Hematopoietic multipotent progenitor cell treated with erythropoietin and hydrocortisone succinate and interleukin-3 and kit ligand, for 17 days (in vitro differentiated cells): Measurements from ENCODE around the gene EYS.
"Not testable (repeated sequence)": the region's sequence is repeated elsewhere in the genome, so short reads cannot be mapped to it uniquely, and the experiment has no call there.

Experiments
- DNase-seq: peaks from one replicate; pipeline ENCODE4 v3.0.0-alpha.2; 2015; ENCODE audit warnings: low spot score

The EYS gene

GRCh38 chr6:63953336-63954021, 1753.5 kb downstream of the EYS start:
- DNase-seq = not testable (repeated sequence)

- DNase-seq = no peak
Measured at GRCh38 chr6:63947792-63948529, 1759.1 kb downstream of the EYS start.

GRCh38 chr6:63945987-63946386, 1761.0 kb downstream of the EYS start:
- DNase-seq = no peak

- DNase-seq = no peak
Measured at GRCh38 chr6:63943826-63944225, 1763.2 kb downstream of the EYS start.

GRCh38 chr6:63941747-63942470, 1765.1 kb downstream of the EYS start:
- DNase-seq = no peak

GRCh38 chr6:63940056-63940455, 1767.0 kb downstream of the EYS start:
- DNase-seq = no peak

- DNase-seq = no peak
Measured at GRCh38 chr6:63936399-63936798, 1770.6 kb downstream of the EYS start.

GRCh38 chr6:63935732-63936131, 1771.3 kb downstream of the EYS start:
- no peak for DNase-seq

GRCh38 chr6:63933948-63934347, 1773.1 kb downstream of the EYS start:
- not testable (repeated sequence) for DNase-seq

GRCh38 chr6:63930848-63931247, 1776.2 kb downstream of the EYS start:
- no peak for DNase-seq

- no peak for DNase-seq
Measured at GRCh38 chr6:63929111-63929510, 1777.9 kb downstream of the EYS start.

GRCh38 chr6:63928613-63929012, 1778.4 kb downstream of the EYS start:
- DNase-seq = no peak

GRCh38 chr6:63926950-63927927, 1779.8 kb downstream of the EYS start:
- no peak for DNase-seq

GRCh38 chr6:63926258-63926780, 1780.7 kb downstream of the EYS start:
- no peak for DNase-seq

- DNase-seq = peak; percentile 10
Measured at GRCh38 chr6:63923139-63923739, 1783.8 kb downstream of the EYS start.

- DNase-seq = no peak
Measured at GRCh38 chr6:63919556-63920110, 1787.4 kb downstream of the EYS start.

- no peak for DNase-seq
Measured at GRCh38 chr6:63912887-63913286, 1794.1 kb downstream of the EYS start.

- DNase-seq = no peak
Measured at GRCh38 chr6:63910863-63911551, 1796.0 kb downstream of the EYS start.

- DNase-seq = no peak
Measured at GRCh38 chr6:63904650-63905248, 1802.3 kb downstream of the EYS start.

- DNase-seq = no peak
Measured at GRCh38 chr6:63899550-63899949, 1807.5 kb downstream of the EYS start.
